Fibroblast of pulmonary artery (primary cell): ENCODE results near the gene PHYHIPL.

Source experiments
- DNase-seq: peaks from one replicate; pipeline ENCODE4 v3.0.0-alpha.2; 2010; ENCODE audit warnings: low read depth
- H3K4me3 ChIP-seq: replicated peaks from 2 replicates; pipeline ENCODE4 v1.5.1; 2011; ENCODE audit warnings: low read depth, mild to moderate bottlenecking, control low read depth, low read length, moderate library complexity
- CTCF ChIP-seq: IDR thresholded peaks from 2 replicates; pipeline ENCODE4 v1.5.1; 2011; ENCODE audit warnings: mild to moderate bottlenecking, control low read depth, low read length, inconsistent platforms; ENCODE audit errors: missing control alignments

Gene PHYHIPL

GRCh38 chr10:59276919-59277318 lies 100.5 kb downstream of the PHYHIPL start:
- H3K4me3 ChIP-seq: no peak overlapping the region
- TF ChIP-seq CTCF: no peak
- no peak for DNase-seq

- no peak for TF ChIP-seq CTCF
- DNase-seq: no peak
- H3K4me3 ChIP-seq: no peak overlapping the region
Observed at GRCh38 chr10:59279476-59279875, 103.0 kb downstream of the PHYHIPL start.

- TF ChIP-seq CTCF: no peak
- no peak for DNase-seq
- no peak overlapping the region for H3K4me3 ChIP-seq
Observed at GRCh38 chr10:59279991-59280505, 103.6 kb downstream of the PHYHIPL start.

- no peak overlapping the region for H3K4me3 ChIP-seq
- TF ChIP-seq CTCF: no peak
- no peak for DNase-seq
Observed at GRCh38 chr10:59281861-59282260, 105.4 kb downstream of the PHYHIPL start.

- DNase-seq: no peak
- H3K4me3 ChIP-seq: no peak overlapping the region
- no peak for TF ChIP-seq CTCF
Observed at GRCh38 chr10:59283456-59284091, 107.1 kb downstream of the PHYHIPL start.

- DNase-seq: no peak
- no peak for TF ChIP-seq CTCF
- H3K4me3 ChIP-seq: no peak overlapping the region
Observed at GRCh38 chr10:59284118-59284975, 107.9 kb downstream of the PHYHIPL start.
